ENCODE measurements around the gene ELP1. TPM values are rescaled to one million over a fixed set of nuclear protein-coding genes. Genes with fewer than 3 reads are reported as not detected.

The ELP1 gene
- total and polyA plus RNA-seq, 3 donors from 2014 or later, result 20.8 to 36.6 (median 32.7) TPM

DNA sequence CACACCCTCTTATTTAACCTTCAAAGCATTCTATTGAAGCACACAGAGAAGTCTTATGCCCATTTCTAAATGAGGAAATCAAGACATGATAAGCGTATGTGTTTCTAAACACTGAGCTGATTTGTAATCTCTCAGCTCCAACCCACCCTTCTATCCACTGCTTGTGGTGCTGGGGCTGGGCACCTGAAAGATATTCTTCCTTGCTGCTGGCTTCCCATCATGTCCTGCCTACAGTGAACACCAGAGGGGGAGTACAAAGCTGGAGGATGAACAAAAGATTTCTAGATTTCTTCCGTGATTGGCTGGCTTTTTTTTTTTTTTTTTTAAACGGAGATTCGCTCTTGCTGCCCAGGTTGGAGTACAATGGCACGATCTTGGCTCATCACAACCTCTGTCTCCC is 57.5 kb downstream of the ELP1 start:
- no peak for DNase-seq
- Histone ChIP-seq H3K4me3 (no peak overlapping the region), H3K9me3 (no peaks in the 10 kb centered on the region), H3K4me1 (no peaks in the 10 kb centered on the region), H3K27ac (no peak overlapping the region), H3K36me3 (ENCODE audit: low read depth, missing control alignments) (no peaks in the 10 kb centered on the region), H3K27me3 (no peaks in the 10 kb centered on the region)
- 87 to 90% methylated on average over 5 of the region's 5 CpGs for WGBS, 2 donors
- intact Hi-C loops (cut with DNase I; ENCODE audit: low total_unique reads), result no loop called here
- TF ChIP-seq POLR2A (IDR thresholded peaks at IDR 0.05), result no peak
- TF ChIP-seq, protein P1, sequence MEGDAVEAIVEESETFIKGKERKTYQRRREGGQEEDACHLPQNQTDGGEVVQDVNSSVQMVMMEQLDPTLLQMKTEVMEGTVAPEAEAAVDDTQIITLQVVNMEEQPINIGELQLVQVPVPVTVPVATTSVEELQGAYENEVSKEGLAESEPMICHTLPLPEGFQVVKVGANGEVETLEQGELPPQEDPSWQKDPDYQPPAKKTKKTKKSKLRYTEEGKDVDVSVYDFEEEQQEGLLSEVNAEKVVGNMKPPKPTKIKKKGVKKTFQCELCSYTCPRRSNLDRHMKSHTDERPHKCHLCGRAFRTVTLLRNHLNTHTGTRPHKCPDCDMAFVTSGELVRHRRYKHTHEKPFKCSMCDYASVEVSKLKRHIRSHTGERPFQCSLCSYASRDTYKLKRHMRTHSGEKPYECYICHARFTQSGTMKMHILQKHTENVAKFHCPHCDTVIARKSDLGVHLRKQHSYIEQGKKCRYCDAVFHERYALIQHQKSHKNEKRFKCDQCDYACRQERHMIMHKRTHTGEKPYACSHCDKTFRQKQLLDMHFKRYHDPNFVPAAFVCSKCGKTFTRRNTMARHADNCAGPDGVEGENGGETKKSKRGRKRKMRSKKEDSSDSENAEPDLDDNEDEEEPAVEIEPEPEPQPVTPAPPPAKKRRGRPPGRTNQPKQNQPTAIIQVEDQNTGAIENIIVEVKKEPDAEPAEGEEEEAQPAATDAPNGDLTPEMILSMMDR (IDR thresholded peaks at IDR 0.05), result no peak

GRCh38 chr9:108874058-108874788 is 59.7 kb downstream of the ELP1 start:
- WGBS, 2 donors, result 94 to 97% methylated on average over 4 of the region's 4 CpGs
- Histone ChIP-seq H3K9me3 (no peaks in the 10 kb centered on the region), H3K36me3 (ENCODE audit: low read depth, missing control alignments) (no peaks in the 10 kb centered on the region), H3K27ac (no peak overlapping the region), H3K4me1 (no peaks in the 10 kb centered on the region), H3K4me3 (no peak overlapping the region), H3K27me3 (no peaks in the 10 kb centered on the region)
- TF ChIP-seq, protein P1 (IDR thresholded peaks at IDR 0.05), result no peak
- TF ChIP-seq POLR2A (IDR thresholded peaks at IDR 0.05), result no peak
- no peak for DNase-seq
- intact Hi-C loops (cut with DNase I; ENCODE audit: low total_unique reads), result no loop called here

- H3K9me3 ChIP-seq, result no peaks in the 10 kb centered on the region
- no peak overlapping the region for H3K4me3 ChIP-seq
- intact Hi-C loops (cut with DNase I; ENCODE audit: low total_unique reads), result no loop called here
- no peak for TF ChIP-seq POLR2A (IDR thresholded peaks at IDR 0.05)
- TF ChIP-seq, protein P1 (IDR thresholded peaks at IDR 0.05), result no peak
- no peaks in the 10 kb centered on the region for H3K4me1 ChIP-seq
- H3K36me3 ChIP-seq (ENCODE audit: low read depth, missing control alignments), result no peaks in the 10 kb centered on the region
- no peak overlapping the region for H3K27ac ChIP-seq
- no peaks in the 10 kb centered on the region for H3K27me3 ChIP-seq
- no peak for DNase-seq
- 94 to 98% methylated on average over 3 of the region's 3 CpGs for WGBS, 2 donors
Observed at GRCh38 chr9:108869092-108869725, 64.7 kb downstream of the ELP1 start.

DNA sequence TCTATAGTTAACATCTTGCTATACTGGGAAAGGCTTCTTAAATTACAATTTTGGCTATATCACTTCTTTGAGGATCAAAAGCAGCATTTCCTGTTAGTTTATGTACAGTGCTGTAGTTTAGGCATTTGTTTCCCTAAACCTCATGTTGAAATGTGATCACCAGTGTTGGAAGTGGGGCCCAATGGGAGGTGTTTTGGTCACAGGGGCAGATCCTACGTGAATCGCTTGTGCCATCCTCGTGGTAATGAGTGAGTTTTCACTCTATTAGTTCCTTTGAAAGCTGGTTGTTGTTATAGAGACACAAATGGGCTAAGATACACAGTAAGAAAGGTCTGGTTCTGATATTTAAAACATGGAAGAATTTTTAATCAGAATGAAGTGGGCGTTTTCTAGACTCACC is 66.1 kb downstream of the ELP1 start:
- DNase-seq, result no peak
- intact Hi-C loops (cut with DNase I; ENCODE audit: low total_unique reads), result no loop called here
- Histone ChIP-seq H3K27ac (no peak overlapping the region), H3K4me1 (no peaks in the 10 kb centered on the region), H3K9me3 (no peaks in the 10 kb centered on the region), H3K36me3 (ENCODE audit: low read depth, missing control alignments) (no peaks in the 10 kb centered on the region), H3K27me3 (no peaks in the 10 kb centered on the region), H3K4me3 (no peak overlapping the region)
- 86 to 87% methylated on average over 4 of the region's 4 CpGs for WGBS, 2 donors
- TF ChIP-seq, protein P1 (IDR thresholded peaks at IDR 0.05), result no peak
- TF ChIP-seq POLR2A (IDR thresholded peaks at IDR 0.05), result no peak

- intact Hi-C loops (cut with DNase I; ENCODE audit: low total_unique reads), result no loop called here
- Histone ChIP-seq H3K4me3 (no peak overlapping the region), H3K4me1 (no peaks in the 10 kb centered on the region), H3K36me3 (ENCODE audit: low read depth, missing control alignments) (no peaks in the 10 kb centered on the region), H3K27ac (no peak overlapping the region), H3K9me3 (no peaks in the 10 kb centered on the region), H3K27me3 (no peaks in the 10 kb centered on the region)
- TF ChIP-seq, protein P1 (IDR thresholded peaks at IDR 0.05), result no peak
- no peak for TF ChIP-seq POLR2A (IDR thresholded peaks at IDR 0.05)
- DNase-seq, result no peak
Observed at GRCh38 chr9:108867116-108867515, 66.8 kb downstream of the ELP1 start.

Measured in testis (tissue), 3 donors.